GM12874 (cell line): ENCODE results near the gene STAC.

ENCODE experiments used
- CTCF ChIP-seq: IDR thresholded peaks from 2 replicates; pipeline ENCODE4 v1.5.1; 2011; ENCODE audit warnings: low read depth, mild to moderate bottlenecking, control low read depth, low read length, moderate library complexity; ENCODE audit not compliant: insufficient read depth

The STAC gene

DNA sequence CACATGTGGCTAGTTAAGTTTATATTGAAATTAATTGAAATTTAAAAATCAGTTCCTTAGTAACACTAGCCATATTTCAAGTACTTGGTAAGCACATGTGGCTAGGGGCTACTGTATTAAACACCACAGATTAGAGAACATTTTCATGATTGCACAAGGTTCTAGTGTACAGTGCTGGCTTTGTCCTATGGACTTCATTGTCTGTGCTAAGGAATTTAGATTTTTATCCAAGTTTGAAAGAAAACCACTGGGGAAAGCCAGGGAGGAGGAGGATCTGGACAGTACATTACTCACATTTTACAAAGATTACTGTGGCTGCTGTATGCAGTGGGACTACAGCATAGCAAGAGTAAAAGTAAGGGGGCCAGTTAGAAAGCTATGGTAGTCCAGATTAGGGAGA lies 13.9 kb downstream of the STAC start:
- TF ChIP-seq CTCF = no peak

- TF ChIP-seq CTCF = no peak
Measured at GRCh38 chr3:36397841-36398240, 17.5 kb downstream of the STAC start.

GRCh38 chr3:36399933-36400332 lies 19.6 kb downstream of the STAC start:
- TF ChIP-seq CTCF = no peak

DNA sequence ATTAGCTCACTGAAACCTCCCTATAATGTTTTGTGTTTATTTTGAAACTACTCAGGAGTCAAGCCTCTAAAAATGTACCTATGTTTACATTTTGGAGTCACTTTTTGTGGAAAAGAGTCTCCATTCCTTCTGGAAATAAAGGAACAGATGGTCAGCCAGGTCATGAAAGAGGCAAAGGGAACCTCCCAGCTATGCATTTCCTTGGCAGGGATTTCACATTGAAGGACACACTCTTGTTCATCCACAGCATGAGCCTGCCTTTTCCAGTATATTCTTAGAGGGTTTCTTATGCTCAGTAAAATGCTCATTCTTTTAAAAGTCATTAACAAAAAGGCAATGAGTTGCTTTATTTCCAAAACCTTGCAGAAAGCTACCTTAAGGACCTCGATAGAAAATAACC lies 20.8 kb downstream of the STAC start:
- no peak for TF ChIP-seq CTCF

DNA sequence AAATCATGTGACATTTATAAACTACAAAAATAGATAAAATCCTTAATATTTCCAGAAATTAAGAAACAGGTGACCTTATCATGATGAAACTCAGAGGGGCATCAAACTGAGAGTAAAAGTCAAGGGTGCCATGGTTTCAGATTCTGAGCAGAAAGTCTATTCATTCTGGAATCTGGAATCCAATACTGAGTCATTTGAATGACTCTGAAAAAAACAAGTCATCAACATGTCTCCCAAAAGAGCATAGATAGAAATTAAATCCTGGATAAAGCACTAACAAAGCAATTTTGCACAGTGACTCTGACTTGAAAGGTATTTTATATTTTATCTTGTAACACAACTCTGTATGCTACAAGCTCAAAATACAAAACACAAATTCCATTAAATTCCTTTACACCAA lies 23.4 kb downstream of the STAC start:
- no peak for TF ChIP-seq CTCF

- no peak for TF ChIP-seq CTCF
Measured at GRCh38 chr3:36405190-36405589, 24.9 kb downstream of the STAC start.

DNA sequence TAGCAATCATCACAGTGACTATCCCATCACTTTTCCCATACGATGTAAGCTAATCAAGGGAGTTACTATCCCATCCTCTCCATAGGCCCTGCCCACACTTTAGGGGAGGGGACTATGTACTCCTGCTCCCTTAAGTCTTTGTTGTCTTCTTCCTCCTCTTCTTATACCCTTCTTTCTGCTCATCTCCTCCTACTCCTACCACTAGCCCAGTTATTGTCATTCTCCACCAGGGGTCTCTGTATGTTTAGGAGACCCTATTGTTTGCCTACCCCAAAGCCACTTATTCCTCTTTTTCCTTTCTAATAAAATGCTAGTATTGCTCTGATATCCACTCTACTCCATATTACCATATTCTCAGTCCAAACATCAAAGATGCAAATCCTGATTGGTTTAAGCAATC lies 27.8 kb downstream of the STAC start:
- TF ChIP-seq CTCF = no peak

DNA sequence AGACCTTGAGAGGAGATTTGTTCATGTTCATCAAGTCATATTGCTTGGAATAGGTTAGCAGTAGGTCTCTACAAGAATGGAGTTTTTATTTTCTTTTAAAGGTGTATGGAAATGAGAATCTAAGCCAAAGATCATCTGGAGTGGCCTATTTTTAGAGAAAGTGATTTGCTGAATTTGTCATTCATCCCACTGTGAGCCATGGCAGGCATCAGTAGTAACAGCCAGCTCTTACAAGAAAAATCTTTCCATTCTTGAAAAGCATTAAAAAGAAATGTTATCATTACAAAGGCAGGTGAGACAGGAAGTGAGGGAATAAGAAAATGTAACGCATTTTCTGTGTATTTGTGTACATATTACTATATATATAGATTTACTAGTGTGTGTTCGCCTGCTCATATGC lies 29.6 kb downstream of the STAC start:
- TF ChIP-seq CTCF = no peak
